GM12864 (cell line): ENCODE results near the gene VSNL1.

Source experiments
- DNase-seq: peaks from one replicate; pipeline ENCODE4 v3.0.0-alpha.2; 2011; ENCODE audit warnings: low read depth
- H3K4me3 ChIP-seq: 2 replicates; pipeline ENCODE4 v1.5.1; 2011; ENCODE audit warnings: mild to moderate bottlenecking, low read depth, low read length, control low read depth
- CTCF ChIP-seq: IDR thresholded peaks from 2 replicates; pipeline ENCODE4 v1.5.1; 2011; ENCODE audit warnings: low read depth, mild to moderate bottlenecking, moderate library complexity, low read length, control low read depth, inconsistent platforms; ENCODE audit errors: missing control alignments

The VSNL1 gene

DNA sequence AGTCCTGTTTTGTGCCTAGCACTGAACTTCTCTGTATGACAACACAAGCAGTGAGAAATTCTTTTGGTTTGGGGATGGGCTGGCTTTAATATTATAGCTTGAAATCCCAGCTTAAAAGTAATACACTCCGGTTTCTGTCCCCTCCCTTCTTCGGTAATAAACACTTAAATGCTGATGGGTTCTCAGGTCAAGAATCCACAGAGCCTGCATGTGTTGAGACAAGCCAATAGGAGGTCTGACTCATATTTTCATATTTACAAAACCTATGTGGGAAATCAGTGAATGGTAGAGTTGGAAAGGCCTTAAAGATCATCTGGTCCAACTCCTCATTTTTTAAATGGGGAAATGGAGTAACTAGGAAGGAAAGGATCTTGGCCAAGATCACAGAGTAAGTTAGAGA, 47.5 kb downstream of the VSNL1 start:
- no peak for TF ChIP-seq CTCF
- no peak for DNase-seq
- H3K4me3 ChIP-seq: no peak overlapping the region

DNA sequence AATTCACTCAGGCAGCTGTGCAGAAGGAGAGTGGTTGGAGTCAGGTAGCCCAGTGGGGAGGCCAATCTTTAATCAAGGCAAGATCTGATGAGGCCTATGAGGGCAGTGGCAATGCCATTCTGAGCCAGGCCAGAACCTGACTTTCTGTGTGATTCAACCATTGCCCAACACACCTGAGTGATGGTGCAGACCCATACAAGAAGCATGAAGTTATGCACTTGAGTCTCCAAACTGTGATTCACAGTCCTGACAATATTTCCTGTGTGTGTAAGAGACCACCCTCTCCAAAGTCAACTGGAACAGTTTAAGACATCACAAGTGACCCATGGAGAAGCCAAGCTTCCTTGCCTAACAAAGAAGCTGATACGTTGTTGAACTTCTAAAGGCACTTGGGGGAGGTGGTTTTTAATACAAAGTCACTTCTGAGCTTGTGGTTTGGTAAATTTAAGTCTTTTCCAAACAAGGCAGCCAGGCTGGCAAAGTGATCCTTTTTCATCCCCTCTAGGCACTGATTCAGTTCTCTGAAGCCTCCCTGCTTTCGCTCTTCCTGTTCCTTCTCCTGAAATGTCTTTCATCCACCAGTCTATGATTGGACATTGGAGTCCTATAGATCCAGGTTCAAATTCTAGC, 49.0 kb downstream of the VSNL1 start:
- no peak for DNase-seq
- no peak overlapping the region for H3K4me3 ChIP-seq
- no peak for TF ChIP-seq CTCF

DNA sequence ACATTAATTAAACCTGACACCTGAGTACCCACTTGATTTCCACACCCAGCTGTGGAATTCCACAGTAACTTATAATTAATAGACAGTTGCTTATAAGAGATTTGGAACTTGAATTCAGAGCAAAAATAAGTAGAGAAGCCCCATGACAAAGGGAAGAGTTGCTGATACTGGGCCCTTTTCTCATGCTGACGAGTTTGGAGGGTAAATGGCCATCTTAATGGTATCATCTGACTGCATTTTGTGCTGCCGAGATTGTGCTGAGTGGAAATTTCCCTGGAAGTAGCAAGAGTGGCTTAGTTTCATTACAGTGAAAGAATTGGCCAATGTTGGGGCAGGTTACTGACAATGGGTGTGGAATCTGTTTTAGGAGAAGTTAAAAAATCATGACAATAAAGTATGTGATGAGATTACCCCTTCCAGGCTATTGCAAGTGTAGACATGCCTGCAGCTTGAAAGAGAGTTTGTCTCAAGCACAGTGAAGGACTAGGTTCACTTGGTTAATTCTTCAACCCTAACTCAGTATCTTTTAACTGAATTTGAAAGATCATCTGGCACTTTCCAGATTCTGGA, 49.9 kb downstream of the VSNL1 start:
- DNase-seq: no peak
- no peak for TF ChIP-seq CTCF
- no peak overlapping the region for H3K4me3 ChIP-seq

- DNase-seq: no peak
- H3K4me3 ChIP-seq: no peak overlapping the region
- no peak for TF ChIP-seq CTCF
These were observed 51.4 kb downstream of the VSNL1 start for GRCh38 chr2:17591846-17592245.

DNA sequence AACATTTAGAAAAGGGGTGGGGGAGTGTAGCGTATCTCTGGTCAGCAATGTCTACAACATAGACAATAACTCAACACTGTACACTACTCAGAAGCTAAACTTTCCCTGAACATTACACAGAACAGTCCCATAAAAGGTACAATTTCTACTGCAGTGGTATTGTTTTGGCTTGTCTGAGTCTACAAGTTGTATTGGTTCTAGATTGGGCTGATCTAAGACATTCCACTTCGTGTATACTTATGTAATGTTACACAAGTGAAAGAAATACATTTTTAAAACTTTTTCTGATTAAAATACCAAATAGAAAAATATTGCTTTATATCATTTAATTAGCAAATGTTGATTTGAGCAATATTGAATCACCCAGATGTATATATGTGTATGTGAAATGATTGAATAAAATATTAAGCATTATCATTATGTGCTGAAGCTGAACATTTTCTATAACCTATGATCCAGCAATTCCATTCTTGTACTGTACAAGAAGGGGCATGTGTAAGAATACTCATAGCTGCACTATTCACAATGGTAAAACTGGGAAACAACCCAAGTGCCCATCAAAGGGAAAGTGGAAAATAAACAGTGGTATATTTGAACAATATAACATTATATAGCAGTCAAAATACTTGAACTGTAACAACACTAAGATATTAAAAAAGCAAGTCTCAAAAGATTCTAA, 52.4 kb downstream of the VSNL1 start:
- no peak for TF ChIP-seq CTCF
- no peak for DNase-seq
- no peak overlapping the region for H3K4me3 ChIP-seq

- no peak for TF ChIP-seq CTCF
- no peak for DNase-seq
- no peak overlapping the region for H3K4me3 ChIP-seq
These were observed 52.9 kb downstream of the VSNL1 start for GRCh38 chr2:17593445-17593840.
